Vagina (tissue), 2 donors: ENCODE measurements around the gene LSM12. TPM values are rescaled to one million over a fixed set of nuclear protein-coding genes. Genes with fewer than 3 reads are reported as not detected.

Source experiments
- DNase-seq, 2 donors: peaks; one replicate each; pipeline ENCODE4 v3.0.0-alpha.2; 2017; ENCODE audit errors: extremely low spot score in 2 of 2
- H3K27ac ChIP-seq: fragments of 200-600 bp; sonication (generic); one replicate; pipeline ENCODE4 v1.5.1; 2019
- H3K27me3 ChIP-seq: fragments of 200-600 bp; sonication (generic); one replicate; pipeline ENCODE4 v1.5.1; 2019
- H3K36me3 ChIP-seq, 2 donors: fragments of 200-600 bp; sonication (generic); one replicate each; pipeline ENCODE4 v1.5.1; 2017 to 2019
- H3K4me1 ChIP-seq: fragments of 200-600 bp; sonication (generic); one replicate; pipeline ENCODE4 v1.5.1; 2019
- H3K4me3 ChIP-seq, 2 donors: fragments of 200-600 bp; sonication (generic); 1 replicate in 1 of 2; 2 replicates in 1 of 2; pipeline ENCODE4 v1.5.1; 2016 to 2019
- H3K9me3 ChIP-seq: fragments of 200-600 bp; sonication (generic); one replicate; pipeline ENCODE4 v1.5.1; 2019
- CTCF ChIP-seq, 3 experiments: fragments of 450-650 bp in 2 of 3; fragments of 200-600 bp in 1 of 3; sonication (generic) in 1 of 3; IDR thresholded peaks; one replicate each; pipeline ENCODE4 v1.5.1; 2017 to 2019; ENCODE audit warnings: antibody characterized with exemption in 3 of 3, mild to moderate bottlenecking in 2 of 3, moderate library complexity in 2 of 3
- POLR2A ChIP-seq, 2 donors: fragments of 450-650 bp; IDR thresholded peaks; one replicate each; pipeline ENCODE4 v1.6.1; 2017; ENCODE audit warnings: antibody characterized with exemption in 2 of 2, mild to moderate bottlenecking in 2 of 2, moderate library complexity in 2 of 2
- POLR2AphosphoS5 ChIP-seq, 2 donors: sonication (generic); formaldehyde crosslinking; IDR thresholded peaks; one replicate each; pipeline ENCODE4 v1.9.0; 2017; ENCODE audit warnings: antibody characterized with exemption in 2 of 2, mild to moderate bottlenecking in 2 of 2, low read depth in 1 of 2; ENCODE audit not compliant: insufficient read depth in 1 of 2
- intact Hi-C: fragments of 100-400 bp; cut with DNase I; formaldehyde crosslinking; loops from one replicate; pipeline ENCODE4 v1.15.1; 2023
- total RNA-seq: library from RNA; depleted of rRNA; stranded (reverse); fragments of >200 nt; gene quantifications from one replicate; pipeline ENCODE4 v1.2.3, GENCODE V29; 2016

Gene LSM12
- total RNA-seq, 1 donor from 2014 or later: 27.3 TPM

GRCh38 chr17:44084131-44084538, 17.7 kb upstream of the LSM12 start:
- Histone ChIP-seq H3K27ac (no peak overlapping the region), H3K4me3 (no peak overlapping the region), H3K27me3 (no peaks in the 10 kb centered on the region), H3K9me3 (no peaks in the 10 kb centered on the region), H3K4me1 (peaks cover 14% of the 10 kb centered on the region), H3K36me3 (peaks cover 0 to 62% of the 10 kb centered on the region in 2 donors)
- no peak for DNase-seq
- TF ChIP-seq POLR2AphosphoS5 (IDR thresholded peaks at IDR 0.05; ENCODE audit: insufficient read depth in 1 of 2, low read depth in 1 of 2) (no peak), POLR2A (IDR thresholded peaks at IDR 0.05) (no peak), CTCF (IDR thresholded peaks at IDR 0.05) (no peak)
- intact Hi-C loops: no loop called here

GRCh38 chr17:44083250-44083849, 16.9 kb upstream of the LSM12 start:
- no peak overlapping the region for H3K4me3 ChIP-seq
- peaks cover 14% of the 10 kb centered on the region for H3K4me1 ChIP-seq
- no peak for DNase-seq
- H3K27me3 ChIP-seq: no peaks in the 10 kb centered on the region
- H3K36me3 ChIP-seq: peaks cover 0 to 62% of the 10 kb centered on the region in 2 donors
- intact Hi-C loops: no loop called here
- TF ChIP-seq POLR2A (IDR thresholded peaks at IDR 0.05) (no peak), CTCF (IDR thresholded peaks at IDR 0.05) (no peak), POLR2AphosphoS5 (IDR thresholded peaks at IDR 0.05; ENCODE audit: insufficient read depth in 1 of 2, low read depth in 1 of 2) (no peak)
- no peak overlapping the region for H3K27ac ChIP-seq
- no peaks in the 10 kb centered on the region for H3K9me3 ChIP-seq

- Histone ChIP-seq H3K27ac (no peak overlapping the region), H3K9me3 (no peaks in the 10 kb centered on the region), H3K4me3 (no peak overlapping the region), H3K4me1 (peaks cover 7% of the 10 kb centered on the region), H3K27me3 (no peaks in the 10 kb centered on the region), H3K36me3 (peaks cover 0 to 67% of the 10 kb centered on the region in 2 donors)
- intact Hi-C loops: no loop called here
- no peak for DNase-seq
- TF ChIP-seq POLR2A (IDR thresholded peaks at IDR 0.05) (no peak), CTCF (IDR thresholded peaks at IDR 0.05) (no peak), POLR2AphosphoS5 (IDR thresholded peaks at IDR 0.05; ENCODE audit: insufficient read depth in 1 of 2, low read depth in 1 of 2) (no peak)
Observed at GRCh38 chr17:44082256-44082927, 15.9 kb upstream of the LSM12 start.

GRCh38 chr17:44081681-44082080, 15.2 kb upstream of the LSM12 start:
- peaks cover 0 to 74% of the 10 kb centered on the region in 2 donors for H3K36me3 ChIP-seq
- H3K27ac ChIP-seq: no peak overlapping the region
- no peak for DNase-seq
- TF ChIP-seq POLR2AphosphoS5 (IDR thresholded peaks at IDR 0.05; ENCODE audit: insufficient read depth in 1 of 2, low read depth in 1 of 2): no peak
- no peaks in the 10 kb centered on the region for H3K9me3 ChIP-seq
- intact Hi-C loops: no loop called here
- no peak overlapping the region for H3K4me3 ChIP-seq
- no peaks in the 10 kb centered on the region for H3K27me3 ChIP-seq
- peaks cover under 1% of the 10 kb centered on the region for H3K4me1 ChIP-seq

GRCh38 chr17:44079877-44080821, 13.7 kb upstream of the LSM12 start:
- intact Hi-C loops: no loop called here
- DNase-seq: peak in 1 of 2 donors; percentile 81
- Histone ChIP-seq H3K4me1 (no peaks in the 10 kb centered on the region), H3K4me3 (no peak overlapping the region), H3K27me3 (no peaks in the 10 kb centered on the region), H3K36me3 (peaks cover 0 to 89% of the 10 kb centered on the region in 2 donors), H3K9me3 (no peaks in the 10 kb centered on the region), H3K27ac (no peak overlapping the region)
- TF ChIP-seq POLR2AphosphoS5 (IDR thresholded peaks at IDR 0.05; ENCODE audit: insufficient read depth in 1 of 2, low read depth in 1 of 2) (no peak), POLR2A (IDR thresholded peaks at IDR 0.05) (no peak), CTCF (IDR thresholded peaks at IDR 0.05) (no peak)
